Ascending aorta (tissue), 2 donors: ENCODE measurements around the gene KIF5A. TPM values are rescaled to one million over a fixed set of nuclear protein-coding genes. Genes with fewer than 3 reads are reported as not detected.
A peak's percentile ranks its signal among the peaks of the same experiment; 100 is the strongest.

ENCODE experiments used
- DNase-seq, 2 donors: peaks; one replicate each; pipeline ENCODE4 v3.0.0-alpha.2; 2019; ENCODE audit warnings: low spot score in 2 of 2
- H3K27ac ChIP-seq, 2 donors: fragments of 200-600 bp; sonication (generic); one replicate each; pipeline ENCODE4 v1.5.1; 2016 to 2017; ENCODE audit warnings: mild to moderate bottlenecking in 1 of 2
- H3K27me3 ChIP-seq: fragments of 200-600 bp; sonication (generic); one replicate; pipeline ENCODE4 v1.5.1; 2017
- H3K36me3 ChIP-seq, 2 donors: fragments of 200-600 bp; sonication (generic); one replicate each; pipeline ENCODE4 v1.5.1; 2016
- H3K4me1 ChIP-seq, 2 donors: fragments of 200-600 bp; sonication (generic); one replicate each; pipeline ENCODE4 v1.5.1; 2016 to 2017; ENCODE audit warnings: mild to moderate bottlenecking in 1 of 2
- H3K4me3 ChIP-seq, 2 donors: fragments of 200-600 bp; sonication (generic); one replicate each; pipeline ENCODE4 v1.5.1; 2016 to 2017; ENCODE audit warnings: mild to moderate bottlenecking in 1 of 2
- H3K9me3 ChIP-seq, 2 donors: fragments of 200-600 bp; sonication (generic); one replicate each; pipeline ENCODE4 v1.5.1; 2016
- intact Hi-C: fragments of 100-400 bp; cut with DNase I; formaldehyde crosslinking; loops from one replicate; pipeline ENCODE4 v1.15.1; 2023
- total RNA-seq: library from RNA; depleted of rRNA; stranded (reverse); fragments of >200 nt; gene quantifications from one replicate; pipeline ENCODE4 v1.1.0, GENCODE V29; 2016
- TF ChIP-seq, protein P1 (sequence below), 3 experiments: fragments of 200-600 bp in 2 of 3; fragments of 450-650 bp in 1 of 3; sonication (generic) in 2 of 3; IDR thresholded peaks; one replicate each; pipeline ENCODE4 v1.5.1; 2016 to 2019; ENCODE audit warnings: antibody characterized with exemption in 3 of 3, mild to moderate bottlenecking in 1 of 3, moderate library complexity in 1 of 3

The KIF5A gene
- total RNA-seq, 1 donor from 2014 or later = not detected

DNA sequence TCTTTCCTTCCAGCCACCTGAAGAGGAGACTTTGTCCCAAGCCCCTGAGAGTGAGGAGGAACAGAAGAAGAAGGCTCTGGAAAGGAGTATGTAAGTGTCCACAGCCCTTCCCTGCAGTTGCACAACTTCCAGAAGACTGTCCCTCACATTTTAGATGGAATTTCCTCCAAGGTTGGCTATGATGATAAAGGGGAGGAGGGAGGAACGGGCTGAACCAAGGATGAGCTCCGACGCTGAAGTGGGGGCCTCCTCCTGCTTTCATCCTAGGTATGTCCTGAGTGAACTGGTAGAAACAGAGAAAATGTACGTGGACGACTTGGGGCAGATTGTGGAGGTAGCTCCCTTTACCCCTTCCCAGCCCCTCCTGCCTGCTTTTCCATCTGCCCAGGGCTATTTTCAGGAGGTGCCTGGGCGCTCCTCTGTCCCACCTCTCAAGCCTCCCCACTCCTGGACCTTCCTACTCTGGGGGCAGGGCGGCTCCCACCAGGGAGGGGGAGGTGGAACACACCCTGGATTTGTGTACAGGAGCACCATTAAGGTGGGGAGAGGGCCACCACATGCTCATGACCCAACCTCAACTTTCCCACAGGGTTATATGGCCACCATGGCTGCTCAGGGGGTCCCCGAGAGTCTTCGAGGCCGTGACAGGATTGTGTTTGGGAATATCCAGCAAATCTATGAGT is 63.7 kb downstream of the KIF5A start:
- H3K4me3 ChIP-seq = no peak overlapping the region

DNA sequence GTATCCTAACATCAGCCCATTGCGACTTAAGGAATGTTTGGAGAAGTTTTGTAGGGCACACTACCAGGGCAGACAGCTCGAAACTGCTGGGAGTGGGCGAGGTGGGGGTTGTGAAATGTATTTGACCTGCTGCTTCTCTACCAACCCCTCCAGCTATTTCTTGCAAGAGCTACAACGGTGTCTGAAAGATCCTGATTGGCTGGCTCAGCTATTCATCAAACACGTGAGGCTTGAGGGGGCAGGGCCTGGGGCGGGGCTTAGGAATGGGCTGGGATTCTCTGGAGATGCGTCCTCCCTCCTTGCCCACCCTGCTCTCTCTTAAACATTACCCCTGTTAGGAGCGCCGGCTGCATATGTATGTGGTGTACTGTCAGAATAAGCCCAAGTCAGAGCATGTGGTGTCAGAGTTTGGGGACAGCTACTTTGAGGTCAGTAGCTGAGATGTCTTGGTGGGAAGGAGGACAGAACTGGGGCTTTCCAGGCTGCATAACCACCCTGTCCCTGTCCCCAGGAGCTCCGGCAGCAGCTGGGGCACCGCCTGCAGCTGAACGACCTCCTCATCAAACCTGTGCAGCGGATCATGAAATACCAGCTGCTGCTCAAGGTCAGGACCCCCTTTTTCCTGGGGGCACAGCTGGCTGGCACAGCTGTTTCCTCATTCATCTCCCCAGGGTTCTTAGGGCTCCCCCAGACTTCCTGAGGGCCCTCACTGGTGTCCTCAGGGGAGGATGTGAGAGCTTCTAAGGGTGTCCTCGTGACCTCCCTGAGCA is 64.5 kb downstream of the KIF5A start:
- DNase-seq = no peak

More for the DNA sequence above, 63.7 kb downstream of the KIF5A start:
- Histone ChIP-seq H3K4me1 (peaks cover 6 to 39% of the 10 kb centered on the region in 2 donors), H3K27me3 (no peaks in the 10 kb centered on the region), H3K27ac (no peak overlapping the region), H3K9me3 (no peaks in the 10 kb centered on the region), H3K36me3 (peaks cover 25 to 39% of the 10 kb centered on the region in 2 donors)
- no peak for DNase-seq
- intact Hi-C loops = loop anchor here (5.0 kb wide), 1 partner anchor 79 kb away; the partner anchor contains the start of gene OS9
- TF ChIP-seq, protein P1, sequence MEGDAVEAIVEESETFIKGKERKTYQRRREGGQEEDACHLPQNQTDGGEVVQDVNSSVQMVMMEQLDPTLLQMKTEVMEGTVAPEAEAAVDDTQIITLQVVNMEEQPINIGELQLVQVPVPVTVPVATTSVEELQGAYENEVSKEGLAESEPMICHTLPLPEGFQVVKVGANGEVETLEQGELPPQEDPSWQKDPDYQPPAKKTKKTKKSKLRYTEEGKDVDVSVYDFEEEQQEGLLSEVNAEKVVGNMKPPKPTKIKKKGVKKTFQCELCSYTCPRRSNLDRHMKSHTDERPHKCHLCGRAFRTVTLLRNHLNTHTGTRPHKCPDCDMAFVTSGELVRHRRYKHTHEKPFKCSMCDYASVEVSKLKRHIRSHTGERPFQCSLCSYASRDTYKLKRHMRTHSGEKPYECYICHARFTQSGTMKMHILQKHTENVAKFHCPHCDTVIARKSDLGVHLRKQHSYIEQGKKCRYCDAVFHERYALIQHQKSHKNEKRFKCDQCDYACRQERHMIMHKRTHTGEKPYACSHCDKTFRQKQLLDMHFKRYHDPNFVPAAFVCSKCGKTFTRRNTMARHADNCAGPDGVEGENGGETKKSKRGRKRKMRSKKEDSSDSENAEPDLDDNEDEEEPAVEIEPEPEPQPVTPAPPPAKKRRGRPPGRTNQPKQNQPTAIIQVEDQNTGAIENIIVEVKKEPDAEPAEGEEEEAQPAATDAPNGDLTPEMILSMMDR (IDR thresholded peaks at IDR 0.05) = no peak

DNA sequence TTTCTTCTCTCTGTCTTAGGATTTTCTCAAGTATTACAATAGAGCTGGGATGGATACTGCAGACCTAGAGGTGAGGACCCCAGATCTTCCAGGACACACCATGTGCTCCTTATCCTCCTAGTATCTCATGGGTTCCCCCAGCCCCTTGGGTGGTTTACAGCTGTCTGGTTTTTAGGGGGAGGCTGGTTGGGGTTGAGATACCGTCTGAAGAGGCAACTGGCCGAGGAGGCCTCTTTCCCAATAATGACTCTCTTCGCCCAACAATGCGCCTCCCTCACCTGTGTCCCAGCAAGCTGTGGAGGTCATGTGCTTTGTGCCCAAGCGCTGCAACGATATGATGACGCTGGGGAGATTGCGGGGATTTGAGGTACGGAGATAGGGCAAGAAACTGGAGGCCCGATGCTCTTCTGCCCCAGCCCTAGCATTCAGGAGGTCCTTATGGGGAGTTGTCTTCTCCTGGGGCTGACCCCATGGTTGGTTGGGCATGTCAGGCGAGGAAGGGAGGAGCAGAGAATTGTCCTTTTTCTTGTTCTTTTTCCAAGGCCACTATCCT is 65.2 kb downstream of the KIF5A start:
- intact Hi-C loops = loop anchor here (5.0 kb wide), 1 partner anchor 77 kb away; the partner anchor contains the start of gene OS9
- no peak overlapping the region for H3K4me3 ChIP-seq
- H3K9me3 ChIP-seq = no peaks in the 10 kb centered on the region
- peaks cover 6 to 31% of the 10 kb centered on the region in 2 donors for H3K4me1 ChIP-seq
- H3K27me3 ChIP-seq = no peaks in the 10 kb centered on the region
- DNase-seq = no peak
- H3K27ac ChIP-seq = no peak overlapping the region
- TF ChIP-seq, protein P1 (IDR thresholded peaks at IDR 0.05) = no peak
- peaks cover 25 to 39% of the 10 kb centered on the region in 2 donors for H3K36me3 ChIP-seq

More for the DNA sequence above, 64.5 kb downstream of the KIF5A start:
- H3K4me3 ChIP-seq = no peak overlapping the region
- H3K27me3 ChIP-seq = no peaks in the 10 kb centered on the region
- no peak overlapping the region for H3K27ac ChIP-seq
- intact Hi-C loops = loop anchor here (5.0 kb wide), 1 partner anchor 78 kb away; the partner anchor contains the start of gene OS9
- no peaks in the 10 kb centered on the region for H3K9me3 ChIP-seq
- peaks cover 25 to 39% of the 10 kb centered on the region in 2 donors for H3K36me3 ChIP-seq
- TF ChIP-seq, protein P1 (IDR thresholded peaks at IDR 0.05) = no peak
- H3K4me1 ChIP-seq = peaks cover 6 to 35% of the 10 kb centered on the region in 2 donors

DNA sequence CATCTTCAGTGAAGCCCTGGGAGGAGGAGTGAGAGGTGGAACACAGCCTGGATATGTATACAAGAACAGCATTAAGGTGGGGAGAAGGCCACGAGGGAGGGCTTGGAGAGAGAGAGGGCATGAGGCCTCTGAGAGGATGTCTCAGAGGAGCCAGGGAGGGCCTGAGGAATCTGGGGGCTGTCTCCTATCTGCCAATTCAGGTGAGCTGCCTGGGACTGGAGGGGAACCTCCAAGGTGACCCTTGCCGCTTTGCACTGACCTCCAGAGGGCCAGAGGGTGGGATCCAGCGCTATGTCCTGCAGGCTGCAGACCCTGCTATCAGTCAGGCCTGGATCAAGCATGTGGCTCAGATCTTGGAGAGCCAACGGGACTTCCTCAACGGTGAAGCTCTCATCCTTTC is 65.8 kb downstream of the KIF5A start:
- no peak overlapping the region for H3K27ac ChIP-seq
- H3K4me1 ChIP-seq = peaks cover 6 to 27% of the 10 kb centered on the region in 2 donors
- H3K9me3 ChIP-seq = no peaks in the 10 kb centered on the region
- no peaks in the 10 kb centered on the region for H3K27me3 ChIP-seq
- peaks cover 25 to 39% of the 10 kb centered on the region in 2 donors for H3K36me3 ChIP-seq
- no peak for DNase-seq
- intact Hi-C loops = no loop called here
- H3K4me3 ChIP-seq = no peak overlapping the region
- TF ChIP-seq, protein P1 (IDR thresholded peaks at IDR 0.05) = no peak

DNA sequence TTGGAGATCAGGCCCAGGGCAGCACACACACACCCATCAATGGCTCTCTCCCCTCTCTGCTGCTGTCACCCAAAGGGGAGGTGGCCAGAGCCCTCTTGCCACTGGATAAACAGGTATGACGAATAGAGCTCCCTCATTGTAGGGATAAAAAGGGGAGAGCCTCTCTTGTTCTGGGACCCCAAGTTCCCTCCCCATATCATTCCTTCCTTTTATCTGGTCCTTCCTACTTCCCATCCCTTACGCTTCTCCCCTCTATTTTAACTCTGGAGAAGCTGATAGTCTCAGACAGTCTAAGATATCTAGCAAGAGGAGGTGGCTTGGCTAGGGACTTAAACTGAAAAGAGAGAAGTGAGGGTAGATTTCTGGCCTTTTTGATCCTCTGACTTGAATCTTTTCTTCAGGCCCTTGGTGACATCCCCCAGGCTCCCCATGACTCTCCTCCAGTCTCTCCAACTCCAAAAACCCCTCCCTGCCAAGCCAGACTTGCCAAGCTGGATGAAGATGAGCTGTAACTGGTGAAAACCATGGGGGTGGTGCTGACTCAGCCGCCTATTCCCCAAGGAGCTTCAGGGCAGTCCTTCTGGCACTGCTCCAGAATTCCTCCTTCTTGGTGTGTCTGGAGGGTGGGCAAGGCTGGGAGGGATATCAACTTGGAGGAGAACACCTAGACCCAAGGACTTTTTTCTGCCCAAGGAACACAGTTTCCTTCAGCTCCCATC is 66.7 kb downstream of the KIF5A start:
- TF ChIP-seq, protein P1 (IDR thresholded peaks at IDR 0.05) = no peak
- peaks cover 9 to 32% of the 10 kb centered on the region in 2 donors for H3K4me1 ChIP-seq
- peak overlapping the region in 1 of 2 donors; percentile 17 for H3K27ac ChIP-seq

More for the DNA sequence above, 66.7 kb downstream of the KIF5A start:
- no peak overlapping the region for H3K4me3 ChIP-seq
- no peak for DNase-seq
- H3K27me3 ChIP-seq = no peaks in the 10 kb centered on the region
- H3K9me3 ChIP-seq = no peaks in the 10 kb centered on the region
- H3K36me3 ChIP-seq = peaks cover 25 to 39% of the 10 kb centered on the region in 2 donors
- intact Hi-C loops = no loop called here
